Esophagus squamous epithelium (tissue), 4 donors: ENCODE data around the gene SCAMP1.

Experiments used
- CTCF ChIP-seq, 6 experiments: fragments of 450-650 bp in 4 of 6; fragments of 200-600 bp in 2 of 6; sonication (generic) in 2 of 6; IDR thresholded peaks; one replicate each; pipeline ENCODE4 v1.5.1; 2016 to 2019; ENCODE audit warnings: antibody characterized with exemption in 6 of 6, mild to moderate bottlenecking in 4 of 6, moderate library complexity in 4 of 6
- POLR2A ChIP-seq, 4 donors: fragments of 450-650 bp; IDR thresholded peaks; one replicate each; pipeline ENCODE4 v1.6.1; 2017; ENCODE audit warnings: antibody characterized with exemption in 4 of 4, mild to moderate bottlenecking in 4 of 4, moderate library complexity in 3 of 4

GRCh38 chr5:78364005-78364404 lies 3.6 kb downstream of the SCAMP1 start:
- TF ChIP-seq CTCF (IDR thresholded peaks at IDR 0.05): no peak
- no peak for TF ChIP-seq POLR2A (IDR thresholded peaks at IDR 0.05)
